Bronchial epithelial cell (primary cell): ENCODE measurements around the gene UNC45B. TPM values are rescaled to one million over a fixed set of nuclear protein-coding genes. Genes with fewer than 3 reads are reported as not detected.

Experiments used
- DNase-seq: peaks from one replicate; pipeline ENCODE4 v3.0.0-alpha.2; 2010; ENCODE audit warnings: low read depth
- FAIRE-seq: peaks from 2 replicates; lab custom pipeline; 2011; peaks lifted over from hg19 to GRCh38; lab: Jason Lieb, UNC
- H3K27me3 ChIP-seq: 2 replicates; pipeline ENCODE4 v1.5.1; 2011; ENCODE audit warnings: low read length; ENCODE audit not compliant: control insufficient read depth, insufficient read depth
- H3K36me3 ChIP-seq: 2 replicates; pipeline ENCODE4 v1.5.1; 2011; ENCODE audit warnings: low read length; ENCODE audit not compliant: control insufficient read depth, insufficient read depth
- H3K4me3 ChIP-seq: 2 replicates; pipeline ENCODE4 v1.5.1; 2011; ENCODE audit warnings: mild to moderate bottlenecking, low read depth, low read length, control low read depth
- CTCF ChIP-seq: IDR thresholded peaks from 2 replicates; pipeline ENCODE4 v1.5.1; 2011; ENCODE audit warnings: mild to moderate bottlenecking, moderate library complexity, low read length, control low read depth, inconsistent platforms; ENCODE audit not compliant: insufficient read depth, severe bottlenecking
- total RNA-seq: library from RNA; depleted of rRNA; stranded (reverse); fragments of >200 nt; gene quantifications from 2 replicates; pipeline ENCODE4 v1.2.1, GENCODE V29; 2014

The UNC45B gene
- total RNA-seq, 1 donor from 2014 or later, result not detected

- Histone ChIP-seq H3K36me3 (no peaks in the 10 kb centered on the region), H3K27me3 (no peaks in the 10 kb centered on the region), H3K4me3 (no peak overlapping the region)
- no peak for TF ChIP-seq CTCF
- DNase-seq, result no peak
- no peak for FAIRE-seq
Measured at GRCh38 chr17:35162755-35163154, 15.1 kb downstream of the UNC45B start.

- no peaks in the 10 kb centered on the region for H3K36me3 ChIP-seq
- no peak for TF ChIP-seq CTCF
- no peak for DNase-seq
- no peaks in the 10 kb centered on the region for H3K27me3 ChIP-seq
- peak; percentile 28 for FAIRE-seq
- H3K4me3 ChIP-seq, result no peak overlapping the region
Measured at GRCh38 chr17:35163886-35164285, 16.3 kb downstream of the UNC45B start.

GRCh38 chr17:35164716-35165115, 17.1 kb downstream of the UNC45B start:
- H3K27me3 ChIP-seq, result no peaks in the 10 kb centered on the region
- no peak for DNase-seq
- TF ChIP-seq CTCF, result no peak
- no peak overlapping the region for H3K4me3 ChIP-seq
- H3K36me3 ChIP-seq, result no peaks in the 10 kb centered on the region
- FAIRE-seq, result no peak

- DNase-seq (no peak), FAIRE-seq (peak; percentile 18)
- no peak for TF ChIP-seq CTCF
- no peaks in the 10 kb centered on the region for H3K36me3 ChIP-seq
- H3K27me3 ChIP-seq, result no peaks in the 10 kb centered on the region
- H3K4me3 ChIP-seq, result no peak overlapping the region
Measured at GRCh38 chr17:35166526-35166925, 18.9 kb downstream of the UNC45B start.

- Histone ChIP-seq H3K36me3 (no peaks in the 10 kb centered on the region), H3K4me3 (no peak overlapping the region), H3K27me3 (no peaks in the 10 kb centered on the region)
- FAIRE-seq (no peak), DNase-seq (peak; percentile 47)
- TF ChIP-seq CTCF, result no peak
Measured at GRCh38 chr17:35167046-35167445, 19.4 kb downstream of the UNC45B start.

GRCh38 chr17:35167666-35168065, 20.0 kb downstream of the UNC45B start:
- peak; percentile 80 for DNase-seq
- FAIRE-seq, result peak; percentile 60
- H3K4me3 ChIP-seq, result no peak overlapping the region
- TF ChIP-seq CTCF, result no peak
- no peaks in the 10 kb centered on the region for H3K27me3 ChIP-seq
- H3K36me3 ChIP-seq, result no peaks in the 10 kb centered on the region
